Body of pancreas (tissue), 4 donors: ENCODE results near the gene SPTBN2.
"Not testable (repeated sequence)": the region's sequence is repeated elsewhere in the genome, so short reads cannot be mapped to it uniquely, and the experiment has no call there.

ENCODE experiments used
- CTCF ChIP-seq, 7 experiments: fragments of 450-650 bp in 4 of 7; fragments of 200-600 bp in 3 of 7; sonication (generic) in 3 of 7; IDR thresholded peaks; one replicate each; pipeline ENCODE4 v1.5.1; 2016 to 2019; ENCODE audit warnings: antibody characterized with exemption in 7 of 7
- POLR2A ChIP-seq, 3 donors: fragments of 450-650 bp; IDR thresholded peaks; one replicate each; pipeline ENCODE4 v1.6.1; 2016; ENCODE audit warnings: antibody characterized with exemption in 3 of 3, mild to moderate bottlenecking in 2 of 3

GRCh38 chr11:66724167-66724566, 4.8 kb downstream of the SPTBN2 start:
- TF ChIP-seq CTCF, POLR2A (IDR thresholded peaks at IDR 0.05): not testable (repeated sequence)
